DND-41 (cell line): Measurements from ENCODE around the gene KCNJ16.

Experiments
- ATAC-seq: fragments of 200-7000 bp; cut with Tn5 transposase; 3 replicates; pipeline ENCODE4 v1.9.1; 2021; ENCODE audit warnings: low read depth; ENCODE audit not compliant: insufficient read depth
- DNase-seq: peaks from one replicate; pipeline ENCODE4 v3.0.0-alpha.2; 2020
- H2AFZ ChIP-seq: 2 replicates; pipeline ENCODE4 v1.6.0; 2012; ENCODE audit warnings: low read depth, low read length
- H3K27ac ChIP-seq: 2 replicates; pipeline ENCODE4 v1.5.1; 2012; ENCODE audit warnings: low read length, inconsistent platforms
- H3K27me3 ChIP-seq: fragments of 200-600 bp; sonication (generic); 2 replicates; pipeline ENCODE4 v1.6.0; 2012; ENCODE audit warnings: low read length, mild to moderate bottlenecking, inconsistent platforms; ENCODE audit not compliant: insufficient read depth, poor library complexity
- H3K36me3 ChIP-seq: 2 replicates; pipeline ENCODE4 v1.5.1; 2012; ENCODE audit warnings: low read length, inconsistent platforms; ENCODE audit not compliant: insufficient read depth
- H3K4me1 ChIP-seq: 2 replicates; pipeline ENCODE4 v1.5.1; 2012; ENCODE audit warnings: mild to moderate bottlenecking, low read length; ENCODE audit not compliant: insufficient read depth
- H3K4me2 ChIP-seq: 2 replicates; pipeline ENCODE4 v1.6.0; 2012; ENCODE audit warnings: mild to moderate bottlenecking, moderate library complexity, low read length, inconsistent platforms; ENCODE audit not compliant: insufficient read depth
- H3K4me3 ChIP-seq, 2 experiments: fragments of 200-600 bp in 1 of 2; shearing (Covaris generic) in 1 of 2; 2 replicates each; pipeline ENCODE4 v1.5.1; 2012 to 2016; ENCODE audit warnings: inconsistent platforms in 2 of 2, low read length in 2 of 2, mild to moderate bottlenecking in 2 of 2, low read depth in 1 of 2, moderate library complexity in 1 of 2
- H3K79me2 ChIP-seq: 2 replicates; pipeline ENCODE4 v1.6.0; 2012; ENCODE audit warnings: low read length, inconsistent platforms; ENCODE audit not compliant: insufficient read depth
- H3K9ac ChIP-seq: 2 replicates; pipeline ENCODE4 v1.6.0; 2012; ENCODE audit warnings: low read depth, mild to moderate bottlenecking, inconsistent platforms, low read length, moderate library complexity
- H3K9me3 ChIP-seq: 2 replicates; pipeline ENCODE4 v1.5.1; 2012; ENCODE audit warnings: low read length, moderate library complexity, mild to moderate bottlenecking, inconsistent platforms; ENCODE audit not compliant: insufficient read depth, severe bottlenecking
- H4K20me1 ChIP-seq: 2 replicates; pipeline ENCODE4 v1.6.0; 2012; ENCODE audit warnings: low read length; ENCODE audit not compliant: insufficient read depth
- EZH2 ChIP-seq: IDR thresholded peaks from 3 replicates; pipeline ENCODE4 v1.6.1; 2012; ENCODE audit warnings: borderline replicate concordance, low read depth, mild to moderate bottlenecking, moderate library complexity, low read length, inconsistent platforms; ENCODE audit not compliant: severe bottlenecking
- TF ChIP-seq, protein P1 (sequence below): IDR thresholded peaks from 2 replicates; pipeline ENCODE4 v1.5.1; 2012; ENCODE audit warnings: borderline replicate concordance, low read length, moderate library complexity, mild to moderate bottlenecking; ENCODE audit not compliant: poor library complexity, severe bottlenecking; ENCODE audit errors: extremely low read depth

KCNJ16 gene

GRCh38 chr17:70053241-70054234 lies 21.5 kb upstream of the KCNJ16 start:
- H3K9me3 ChIP-seq, result no peaks in the 10 kb centered on the region
- H3K27ac ChIP-seq, result no peak overlapping the region
- no peak overlapping the region for H3K9ac ChIP-seq
- no peak overlapping the region for H3K4me3 ChIP-seq
- no peaks in the 10 kb centered on the region for H3K79me2 ChIP-seq
- no peak for DNase-seq
- H3K27me3 ChIP-seq, result no peaks in the 10 kb centered on the region
- TF ChIP-seq, protein P1, sequence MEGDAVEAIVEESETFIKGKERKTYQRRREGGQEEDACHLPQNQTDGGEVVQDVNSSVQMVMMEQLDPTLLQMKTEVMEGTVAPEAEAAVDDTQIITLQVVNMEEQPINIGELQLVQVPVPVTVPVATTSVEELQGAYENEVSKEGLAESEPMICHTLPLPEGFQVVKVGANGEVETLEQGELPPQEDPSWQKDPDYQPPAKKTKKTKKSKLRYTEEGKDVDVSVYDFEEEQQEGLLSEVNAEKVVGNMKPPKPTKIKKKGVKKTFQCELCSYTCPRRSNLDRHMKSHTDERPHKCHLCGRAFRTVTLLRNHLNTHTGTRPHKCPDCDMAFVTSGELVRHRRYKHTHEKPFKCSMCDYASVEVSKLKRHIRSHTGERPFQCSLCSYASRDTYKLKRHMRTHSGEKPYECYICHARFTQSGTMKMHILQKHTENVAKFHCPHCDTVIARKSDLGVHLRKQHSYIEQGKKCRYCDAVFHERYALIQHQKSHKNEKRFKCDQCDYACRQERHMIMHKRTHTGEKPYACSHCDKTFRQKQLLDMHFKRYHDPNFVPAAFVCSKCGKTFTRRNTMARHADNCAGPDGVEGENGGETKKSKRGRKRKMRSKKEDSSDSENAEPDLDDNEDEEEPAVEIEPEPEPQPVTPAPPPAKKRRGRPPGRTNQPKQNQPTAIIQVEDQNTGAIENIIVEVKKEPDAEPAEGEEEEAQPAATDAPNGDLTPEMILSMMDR, result no peak
- no peak for TF ChIP-seq EZH2
- H3K4me1 ChIP-seq, result no peaks in the 10 kb centered on the region
- H4K20me1 ChIP-seq, result no peaks in the 10 kb centered on the region
- no peak for ATAC-seq
- no peak overlapping the region for H2AFZ ChIP-seq
- H3K4me2 ChIP-seq, result no peak overlapping the region
- no peaks in the 10 kb centered on the region for H3K36me3 ChIP-seq

DNA sequence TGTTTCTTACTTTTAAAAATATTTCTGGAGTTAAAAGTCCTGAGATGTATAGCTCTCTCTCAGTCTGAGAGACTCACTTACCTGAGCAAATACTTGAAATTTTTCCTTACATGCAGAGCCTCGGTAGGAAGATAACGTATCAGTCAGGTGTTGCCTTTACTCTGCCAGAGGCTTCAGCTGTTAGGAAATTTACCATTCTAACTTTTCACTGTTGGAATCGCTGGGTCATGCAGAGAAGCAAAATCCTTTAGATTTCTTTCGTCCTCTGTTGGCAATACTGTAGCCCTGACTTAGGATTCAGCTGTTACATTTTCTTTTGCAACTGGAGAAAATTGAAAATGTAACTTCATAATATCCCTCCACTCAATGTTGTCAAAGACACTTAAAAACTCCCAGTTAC lies 20.0 kb upstream of the KCNJ16 start:
- TF ChIP-seq, protein P1, result no peak
- TF ChIP-seq EZH2, result no peak
- no peak overlapping the region for H3K4me3 ChIP-seq
- H3K27me3 ChIP-seq, result no peaks in the 10 kb centered on the region
- H3K36me3 ChIP-seq, result no peaks in the 10 kb centered on the region
- H3K4me2 ChIP-seq, result no peak overlapping the region
- H2AFZ ChIP-seq, result no peak overlapping the region
- no peak for DNase-seq
- ATAC-seq, result no peak
- H3K27ac ChIP-seq, result no peak overlapping the region
- H3K9ac ChIP-seq, result no peak overlapping the region
- H4K20me1 ChIP-seq, result no peaks in the 10 kb centered on the region
- H3K4me1 ChIP-seq, result no peaks in the 10 kb centered on the region
- no peaks in the 10 kb centered on the region for H3K9me3 ChIP-seq
- H3K79me2 ChIP-seq, result no peaks in the 10 kb centered on the region

DNA sequence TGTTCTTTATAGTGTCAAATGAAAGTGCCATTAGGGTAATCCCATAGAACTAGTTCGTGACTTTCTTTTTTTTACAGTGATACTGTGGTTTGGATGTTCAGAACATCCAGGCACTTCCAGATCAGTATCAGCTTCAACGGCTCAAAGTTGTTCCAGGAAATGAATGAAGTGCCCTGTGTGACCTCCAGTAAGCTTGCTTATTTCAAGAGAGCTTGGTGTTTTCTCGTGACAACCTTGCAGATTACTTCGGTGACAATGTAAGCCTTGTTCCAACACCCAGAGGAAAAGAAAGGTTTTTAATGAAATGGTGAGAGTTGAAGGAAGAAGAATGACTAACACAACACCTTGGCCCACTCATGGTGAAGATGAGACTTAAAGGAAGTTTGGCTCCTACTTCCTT lies 16.0 kb upstream of the KCNJ16 start:
- Histone ChIP-seq H3K36me3 (no peaks in the 10 kb centered on the region), H3K79me2 (no peaks in the 10 kb centered on the region), H3K9me3 (no peaks in the 10 kb centered on the region), H4K20me1 (no peaks in the 10 kb centered on the region), H3K27ac (no peak overlapping the region), H3K4me3 (no peak overlapping the region), H3K9ac (no peak overlapping the region), H3K4me2 (no peak overlapping the region), H3K4me1 (no peaks in the 10 kb centered on the region), H3K27me3 (no peaks in the 10 kb centered on the region), H2AFZ (no peak overlapping the region)
- DNase-seq, result no peak
- TF ChIP-seq EZH2, result no peak
- TF ChIP-seq, protein P1, result no peak
- no peak for ATAC-seq
